Measurements from ENCODE around the gene SPSB1.

DNA sequence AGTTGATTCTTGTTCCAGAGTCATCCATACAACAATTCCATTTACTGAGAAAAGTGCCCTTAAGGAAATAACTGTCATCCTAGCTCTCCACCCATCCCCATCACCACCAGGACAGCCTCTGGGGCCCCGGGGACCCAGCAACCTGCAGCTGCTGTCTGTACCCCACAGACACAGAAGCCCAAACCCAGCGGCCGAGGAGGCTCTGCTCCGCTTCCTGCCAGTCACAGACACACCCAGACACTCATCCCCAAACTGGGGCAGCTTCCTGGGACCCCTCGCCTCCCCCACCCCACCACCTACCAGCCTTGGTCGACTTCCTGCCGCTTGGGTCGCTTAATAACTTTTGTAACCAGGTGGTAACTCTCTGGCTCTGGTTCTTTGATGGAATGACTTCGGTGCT is 125.0 kb downstream of the SPSB1 start:
- TF ChIP-seq EZH2phosphoT487 (IDR thresholded peaks at IDR 0.05; ENCODE audit: low read length): no peak
- TF ChIP-seq, protein P1, sequence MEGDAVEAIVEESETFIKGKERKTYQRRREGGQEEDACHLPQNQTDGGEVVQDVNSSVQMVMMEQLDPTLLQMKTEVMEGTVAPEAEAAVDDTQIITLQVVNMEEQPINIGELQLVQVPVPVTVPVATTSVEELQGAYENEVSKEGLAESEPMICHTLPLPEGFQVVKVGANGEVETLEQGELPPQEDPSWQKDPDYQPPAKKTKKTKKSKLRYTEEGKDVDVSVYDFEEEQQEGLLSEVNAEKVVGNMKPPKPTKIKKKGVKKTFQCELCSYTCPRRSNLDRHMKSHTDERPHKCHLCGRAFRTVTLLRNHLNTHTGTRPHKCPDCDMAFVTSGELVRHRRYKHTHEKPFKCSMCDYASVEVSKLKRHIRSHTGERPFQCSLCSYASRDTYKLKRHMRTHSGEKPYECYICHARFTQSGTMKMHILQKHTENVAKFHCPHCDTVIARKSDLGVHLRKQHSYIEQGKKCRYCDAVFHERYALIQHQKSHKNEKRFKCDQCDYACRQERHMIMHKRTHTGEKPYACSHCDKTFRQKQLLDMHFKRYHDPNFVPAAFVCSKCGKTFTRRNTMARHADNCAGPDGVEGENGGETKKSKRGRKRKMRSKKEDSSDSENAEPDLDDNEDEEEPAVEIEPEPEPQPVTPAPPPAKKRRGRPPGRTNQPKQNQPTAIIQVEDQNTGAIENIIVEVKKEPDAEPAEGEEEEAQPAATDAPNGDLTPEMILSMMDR (IDR thresholded peaks at IDR 0.05; ENCODE audit: low read length): no peak
